UCSD-AML1 (cell line): Measurements from ENCODE around the gene RAPGEF5.

ENCODE experiments used
- DNase-seq: peaks from one replicate; lab custom pipeline; 2025; ENCODE audit not compliant: unreplicated experiment; lab: John Stamatoyannopoulos, UW

The RAPGEF5 gene

GRCh38 chr7:22350466-22351328 is 6.3 kb downstream of the RAPGEF5 start:
- no peak for DNase-seq

- DNase-seq = no peak
Measured at GRCh38 chr7:22348379-22348778, 8.6 kb downstream of the RAPGEF5 start.

DNA sequence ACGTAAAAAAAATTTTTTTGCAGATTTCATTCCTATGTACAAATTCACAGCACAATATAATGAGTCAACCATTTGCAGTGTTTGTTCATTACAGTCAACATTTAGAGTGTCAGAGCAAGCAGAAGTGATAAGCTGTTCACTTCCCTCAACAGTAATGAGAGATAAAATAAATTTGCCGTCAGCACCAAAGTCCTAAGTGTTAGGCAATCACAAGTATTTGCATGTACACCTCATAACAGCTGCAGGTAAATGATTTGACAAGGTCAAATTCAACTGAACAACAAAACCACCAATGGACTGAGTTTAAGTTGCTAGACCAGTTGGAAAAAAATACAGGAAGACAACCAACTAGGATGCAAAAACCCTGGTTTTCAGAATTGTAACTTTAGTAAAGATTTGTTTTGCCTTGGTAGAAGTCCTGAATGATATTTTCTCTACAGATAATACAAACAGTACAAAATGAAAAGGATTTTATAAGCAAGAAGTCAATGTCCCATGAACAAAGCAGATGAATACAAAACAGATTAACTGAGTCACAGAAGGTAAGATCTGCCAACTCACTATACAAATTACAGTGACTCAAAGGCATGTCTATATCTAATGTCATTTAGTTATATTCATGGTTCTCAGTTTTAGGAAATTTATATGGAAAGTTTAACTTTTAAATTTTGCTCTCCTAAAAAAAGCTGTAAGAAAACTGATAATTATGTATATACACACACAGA is 10.4 kb downstream of the RAPGEF5 start:
- DNase-seq = no peak

GRCh38 chr7:22344655-22345054 is 12.3 kb downstream of the RAPGEF5 start:
- no peak for DNase-seq

GRCh38 chr7:22343612-22344011 is 13.3 kb downstream of the RAPGEF5 start:
- DNase-seq = no peak

DNA sequence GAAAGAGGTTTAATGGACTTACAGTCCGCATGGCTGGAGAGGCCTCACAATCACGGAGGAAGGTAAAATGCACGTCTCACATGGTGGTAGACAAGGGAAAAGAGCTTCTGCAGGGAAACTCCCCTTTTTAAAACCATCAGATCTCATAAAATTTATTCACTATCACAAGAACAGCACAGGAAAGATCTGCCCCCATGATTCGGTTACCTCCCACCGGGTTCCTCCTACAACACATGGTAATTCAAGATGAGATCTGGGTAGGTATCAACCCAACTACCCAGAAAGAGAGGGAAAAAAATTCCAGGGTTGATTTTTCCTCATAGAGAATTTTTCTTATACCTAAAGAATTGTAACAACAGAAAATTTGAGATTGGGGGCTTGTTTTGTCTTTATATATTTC is 13.9 kb downstream of the RAPGEF5 start:
- no peak for DNase-seq

DNA sequence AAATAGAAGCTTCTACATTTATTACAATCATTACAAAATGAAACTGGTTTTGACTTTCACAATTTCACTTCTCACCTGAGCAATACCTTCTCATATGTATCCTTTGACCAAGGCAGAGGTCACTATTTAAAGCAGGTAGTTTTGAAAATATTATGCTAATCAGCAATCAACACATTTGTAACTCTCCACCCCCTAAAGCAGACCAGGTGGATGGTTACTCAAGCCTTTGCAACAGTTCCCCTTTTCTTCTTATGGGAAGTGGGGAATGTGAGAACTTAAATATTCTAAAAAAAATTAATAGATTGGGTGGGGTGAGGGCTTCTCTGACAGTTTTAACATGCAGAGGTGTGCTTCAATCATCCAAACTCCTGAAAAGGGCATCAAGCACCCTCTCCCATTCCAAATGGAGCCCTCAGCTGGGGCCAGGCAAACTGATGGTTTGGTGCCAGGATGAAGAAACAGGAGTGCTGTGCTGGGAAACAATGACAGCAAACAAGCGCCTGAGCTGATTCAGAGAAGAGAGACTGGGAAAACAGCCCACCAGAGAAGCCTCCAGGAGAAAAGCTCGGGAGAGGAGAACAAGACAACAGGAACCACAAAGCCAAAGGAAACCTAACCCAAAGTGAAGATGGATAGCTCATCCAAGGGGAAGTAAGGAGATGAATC is 17.1 kb downstream of the RAPGEF5 start:
- DNase-seq = no peak

DNA sequence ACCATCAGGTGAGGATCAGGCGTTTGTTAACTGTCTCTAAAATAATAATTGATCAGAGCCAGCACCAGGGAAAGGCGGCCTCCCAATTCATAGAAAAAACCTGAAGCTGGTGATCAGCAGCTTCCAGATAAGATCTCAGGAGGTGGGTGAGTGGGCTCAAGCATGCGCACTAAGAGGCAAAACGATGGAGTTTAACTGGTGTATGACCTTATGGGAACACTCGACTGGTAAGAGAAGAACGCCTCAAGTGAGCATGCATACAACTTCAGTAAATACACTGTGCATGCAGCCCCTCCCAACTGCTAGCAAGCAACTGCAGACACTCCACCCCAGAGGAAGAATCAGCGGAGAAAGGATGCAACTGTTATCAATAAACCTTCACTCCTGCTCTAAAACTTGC is 18.1 kb downstream of the RAPGEF5 start:
- no peak for DNase-seq

GRCh38 chr7:22338411-22338810 is 18.5 kb downstream of the RAPGEF5 start:
- DNase-seq = no peak

GRCh38 chr7:22333680-22334141 is 23.2 kb downstream of the RAPGEF5 start:
- no peak for DNase-seq

- no peak for DNase-seq
Measured at GRCh38 chr7:22332461-22332870, 24.5 kb downstream of the RAPGEF5 start.

DNA sequence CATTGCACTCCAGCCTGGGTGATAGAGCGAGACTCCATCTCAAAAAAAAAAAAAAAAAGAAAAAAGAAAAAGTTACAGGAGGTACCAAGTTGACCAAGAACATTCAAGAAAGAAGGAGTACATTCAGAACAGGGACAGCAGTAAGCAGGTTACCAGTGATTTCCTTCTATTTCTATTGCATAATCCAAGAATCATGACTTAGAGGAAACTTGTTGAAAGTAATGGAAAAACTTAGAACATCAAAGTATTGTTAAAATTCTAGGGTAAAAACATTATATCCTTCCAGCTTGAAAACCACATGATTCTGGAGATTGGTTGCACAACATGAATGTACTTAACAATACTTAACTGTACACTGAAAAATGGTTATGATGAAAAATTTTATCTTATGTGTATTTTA is 25.2 kb downstream of the RAPGEF5 start:
- no peak for DNase-seq

GRCh38 chr7:22330903-22331302 is 26.1 kb downstream of the RAPGEF5 start:
- no peak for DNase-seq

GRCh38 chr7:22329816-22330524 is 27.0 kb downstream of the RAPGEF5 start:
- DNase-seq = no peak

- no peak for DNase-seq
Measured at GRCh38 chr7:22326181-22326580, 30.8 kb downstream of the RAPGEF5 start.

GRCh38 chr7:22325671-22326070 is 31.3 kb downstream of the RAPGEF5 start:
- DNase-seq = no peak

GRCh38 chr7:22323714-22324113 is 33.2 kb downstream of the RAPGEF5 start:
- DNase-seq = no peak

- no peak for DNase-seq
Measured at GRCh38 chr7:22320416-22320815, 36.5 kb downstream of the RAPGEF5 start.

DNA sequence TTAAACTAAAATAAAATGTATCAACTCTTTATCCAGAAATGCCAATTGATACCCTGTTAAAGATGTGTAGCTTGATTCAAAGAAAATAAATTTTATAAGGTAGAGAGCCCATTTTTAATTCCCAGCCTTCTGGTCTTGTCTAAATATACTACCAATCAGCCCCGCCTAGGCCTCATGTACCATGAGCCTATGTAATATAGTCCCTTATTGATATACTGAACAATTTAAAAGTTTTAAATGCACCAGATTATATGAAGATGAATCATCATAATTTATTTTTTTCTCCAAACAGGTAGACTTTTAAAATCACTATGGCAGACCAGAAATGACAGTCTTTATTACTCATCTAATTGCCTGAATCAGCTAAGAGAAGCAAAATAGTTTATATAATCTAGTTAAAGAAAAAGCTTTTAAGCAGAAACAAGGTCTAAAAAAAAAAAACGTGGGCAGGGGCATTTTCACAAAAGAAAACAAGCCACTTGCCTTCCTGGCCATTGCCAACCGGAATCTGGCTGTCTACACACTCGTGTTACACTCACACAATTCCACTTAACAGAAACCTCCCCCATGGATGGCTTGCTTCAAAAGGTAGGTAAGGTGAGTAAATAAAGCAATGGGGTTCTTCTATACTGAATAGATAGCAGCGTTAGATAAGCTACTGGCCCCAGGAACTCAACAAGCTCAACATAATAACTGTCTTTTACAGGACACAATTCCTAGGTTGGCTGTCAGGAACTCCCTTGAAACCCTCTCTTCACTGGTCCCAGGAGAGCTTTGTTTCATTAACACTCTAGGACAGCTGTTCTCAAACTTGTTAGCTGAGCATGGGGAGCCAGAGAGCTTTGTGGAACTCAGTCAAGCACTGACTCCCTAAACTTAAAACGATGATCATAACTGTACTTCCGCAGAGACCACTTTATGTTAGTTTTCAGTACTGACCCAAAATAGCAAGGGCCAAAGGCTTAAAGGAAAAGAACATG is 37.2 kb downstream of the RAPGEF5 start:
- no peak for DNase-seq

DNA sequence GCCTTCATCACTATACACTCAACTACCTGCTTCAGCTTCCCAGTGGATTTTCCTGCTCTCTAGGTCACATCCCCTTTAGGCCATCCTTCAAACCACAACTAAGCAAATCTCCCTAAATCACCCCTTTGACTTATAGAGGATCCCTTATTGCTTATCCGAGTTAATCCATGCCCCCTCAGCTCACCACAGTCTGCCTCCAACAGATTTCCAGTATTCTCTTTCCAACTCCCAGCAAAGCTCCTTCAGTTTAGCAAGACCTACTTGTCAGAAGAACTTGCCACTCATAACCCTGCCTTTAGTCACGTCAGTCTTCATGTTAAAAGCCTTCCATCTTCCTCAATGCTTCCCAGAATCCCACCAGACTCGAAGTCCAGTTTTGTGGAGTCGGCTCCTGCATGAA is 38.6 kb downstream of the RAPGEF5 start:
- DNase-seq = no peak
